Measurements from ENCODE around the gene NCOA4.

- TF ChIP-seq CTCF (IDR thresholded peaks at IDR 0.05; ENCODE audit: control extremely low read depth in 1 of 3, insufficient read depth in 1 of 3, low read depth in 1 of 3, low read length in 3 of 3), result no peak
- no peak for TF ChIP-seq EZH2 (IDR thresholded peaks at IDR 0.05; ENCODE audit: low read depth, low read length, severe bottlenecking)
- TF ChIP-seq HDAC2 (IDR thresholded peaks at IDR 0.05; ENCODE audit: borderline replicate concordance in 1 of 2, low read depth in 2 of 2, low read length in 2 of 2), result no peak
- TF ChIP-seq POLR2AphosphoS5 (IDR thresholded peaks at IDR 0.05; ENCODE audit: low read depth, low read length), result no peak
- TF ChIP-seq TAF1 (IDR thresholded peaks at IDR 0.05; ENCODE audit: low read depth, low read length), result no peak
- no peak for TF ChIP-seq BACH1 (IDR thresholded peaks at IDR 0.05; ENCODE audit: low read length)
- no peak for TF ChIP-seq GABPA (IDR thresholded peaks at IDR 0.05; ENCODE audit: borderline replicate concordance, insufficient read depth, low read length)
- no peak for TF ChIP-seq EP300 (IDR thresholded peaks at IDR 0.05; ENCODE audit: borderline replicate concordance in 1 of 2, low read depth in 2 of 2, low read length in 2 of 2)
- TF ChIP-seq POLR2A (IDR thresholded peaks at IDR 0.05; ENCODE audit: control extremely low read depth in 1 of 2, low read depth in 2 of 2, low read length in 2 of 2), result no peak
- TF ChIP-seq USF2 (IDR thresholded peaks at IDR 0.05; ENCODE audit: low read length), result no peak
- no peak for TF ChIP-seq ZNF274 (IDR thresholded peaks at IDR 0.05; ENCODE audit: borderline replicate concordance, extremely low read depth, low read length)
- TF ChIP-seq RAD21 (IDR thresholded peaks at IDR 0.05 in 1 of 2, conservative IDR thresholded peaks at IDR 0.05 in 1 of 2; ENCODE audit: low read depth in 2 of 2, low read length in 2 of 2), result no peak
- no peak for TF ChIP-seq HDAC6 (IDR thresholded peaks at IDR 0.05; ENCODE audit: low read depth, low read length)
- no peak for TF ChIP-seq CEBPB (IDR thresholded peaks at IDR 0.05; ENCODE audit: low read depth, low read length)
Measured at GRCh38 chr10:46037107-46037825, 6.8 kb upstream of the NCOA4 start.
